ENCODE measurements around the gene EDDM13. TPM values are rescaled to one million over a fixed set of nuclear protein-coding genes. Genes with fewer than 3 reads are reported as not detected.
"Not testable (repeated sequence)": the region's sequence is repeated elsewhere in the genome, so short reads cannot be mapped to it uniquely, and the experiment has no call there.

The EDDM13 gene
- total RNA-seq, 2 experiments from 2014 or later = 1.1 to 2.2 TPM

DNA sequence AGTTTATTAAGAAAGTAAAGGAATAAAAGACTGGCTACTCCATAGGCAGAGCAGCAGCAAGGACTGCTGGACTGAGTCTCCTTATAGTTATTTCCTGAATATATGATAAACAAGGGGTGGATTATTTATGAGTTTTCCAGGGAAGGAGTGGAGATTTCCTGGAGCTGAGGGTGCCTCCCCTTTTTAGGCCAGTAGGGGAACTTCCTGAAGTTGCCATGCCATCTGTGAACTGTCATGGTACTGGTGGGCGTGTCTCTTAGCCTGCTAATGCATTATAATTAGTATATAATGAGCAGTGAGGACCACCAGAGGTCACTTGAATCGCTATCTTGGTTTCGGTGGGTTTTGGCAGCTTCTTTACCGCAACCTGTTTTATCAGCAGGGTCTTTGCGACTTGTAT, 28.6 kb downstream of the EDDM13 start:
- peaks cover 4% of the 10 kb centered on the region for H3K9me3 Mint-ChIP-seq
- no peak for DNase-seq
- peaks cover 22% of the 10 kb centered on the region for H3K4me1 Mint-ChIP-seq
- ChIA-PET CTCF (interaction anchor here (0.6 to 1.6 kb wide), 2 partner anchors 13 to 61 kb away, joined by 3 read pairs; partner anchors contain the start of gene ZSCAN5A), POLR2A (no interaction called here)
- peak overlapping the region; percentile 38 for H3K27ac Mint-ChIP-seq
- H3K4me3 Mint-ChIP-seq = no peak overlapping the region
- H3K27me3 Mint-ChIP-seq = no peaks in the 10 kb centered on the region
- H3K36me3 Mint-ChIP-seq (ENCODE audit: low read depth) = peaks cover 13% of the 10 kb centered on the region

DNA sequence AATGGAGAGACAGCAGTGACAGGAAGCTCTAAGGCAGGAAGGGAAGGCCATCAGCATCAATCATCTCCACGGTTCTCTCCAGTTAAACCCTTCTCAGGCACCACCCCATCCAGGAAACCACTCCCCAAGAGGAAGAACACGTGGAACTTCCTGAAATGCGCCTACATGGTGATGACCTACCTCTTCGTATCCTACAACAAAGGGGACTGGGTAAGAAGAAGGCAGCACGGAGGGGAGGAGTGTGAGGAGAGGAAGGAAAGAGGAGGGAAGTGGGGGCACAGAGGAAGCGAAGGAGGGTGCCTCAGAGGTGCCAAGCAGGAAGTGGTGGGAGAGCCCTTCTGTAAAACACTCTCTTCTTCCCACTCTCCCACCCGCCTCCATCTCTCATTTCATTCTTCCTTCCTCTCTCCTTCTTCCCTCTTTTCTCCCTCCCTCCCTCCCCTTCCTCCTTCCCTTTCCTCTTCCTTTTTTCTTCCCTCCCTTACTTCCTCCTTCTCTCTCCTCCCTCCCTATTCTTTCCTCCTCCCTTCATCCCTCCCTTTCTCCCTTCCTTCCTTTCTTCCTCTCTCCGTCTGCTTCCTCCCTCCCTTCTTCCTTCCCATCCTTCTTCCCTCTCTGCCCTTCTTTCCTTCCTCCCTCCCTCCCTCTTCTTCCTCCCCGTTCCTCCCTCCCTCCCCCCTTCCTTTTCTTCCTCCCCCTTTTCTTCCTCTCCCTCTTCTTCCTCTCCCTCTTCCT, 29.5 kb downstream of the EDDM13 start:
- H3K27me3 Mint-ChIP-seq = no peaks in the 10 kb centered on the region
- DNase-seq = no peak
- CTCF ChIA-PET = interaction anchor here (0.6 to 1.6 kb wide), 2 partner anchors 12 to 60 kb away, joined by 3 read pairs; partner anchors contain the start of gene ZSCAN5A
- H3K27ac Mint-ChIP-seq = peak overlapping the region; percentile 78
- H3K36me3 Mint-ChIP-seq (ENCODE audit: low read depth) = peaks cover 13% of the 10 kb centered on the region
- H3K4me3 Mint-ChIP-seq = no peak overlapping the region
- H3K9me3 Mint-ChIP-seq = peaks cover 4% of the 10 kb centered on the region
- POLR2A ChIA-PET = no interaction called here
- peaks cover 22% of the 10 kb centered on the region for H3K4me1 Mint-ChIP-seq

DNA sequence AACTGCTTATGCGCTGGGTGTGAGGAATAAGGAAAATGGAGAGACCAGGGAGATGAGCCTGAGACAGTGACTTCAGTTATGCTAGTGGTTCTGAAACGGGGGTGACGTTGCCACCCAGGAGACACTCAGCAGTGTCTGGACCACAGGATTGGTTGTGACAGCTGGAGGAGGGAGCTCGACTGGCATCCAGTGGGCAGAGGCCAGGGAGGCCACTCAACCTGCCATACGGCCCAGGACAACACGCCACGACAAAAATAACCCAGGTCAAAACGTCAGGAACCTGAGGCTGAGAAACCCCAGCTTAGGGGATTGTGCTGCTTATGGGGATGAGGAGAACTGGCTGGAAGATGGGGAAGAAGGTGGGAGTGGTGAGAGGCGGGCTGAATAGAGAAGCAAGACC, 31.7 kb downstream of the EDDM13 start:
- POLR2A ChIA-PET = no interaction called here
- Mint-ChIP-seq H3K9me3 (peaks cover 4% of the 10 kb centered on the region), H3K27ac (no peak overlapping the region), H3K27me3 (no peaks in the 10 kb centered on the region), H3K36me3 (ENCODE audit: low read depth) (peaks cover 16% of the 10 kb centered on the region), H3K4me1 (peaks cover 22% of the 10 kb centered on the region), H3K4me3 (no peak overlapping the region)
- CTCF ChIA-PET = no interaction called here
- DNase-seq = no peak

DNA sequence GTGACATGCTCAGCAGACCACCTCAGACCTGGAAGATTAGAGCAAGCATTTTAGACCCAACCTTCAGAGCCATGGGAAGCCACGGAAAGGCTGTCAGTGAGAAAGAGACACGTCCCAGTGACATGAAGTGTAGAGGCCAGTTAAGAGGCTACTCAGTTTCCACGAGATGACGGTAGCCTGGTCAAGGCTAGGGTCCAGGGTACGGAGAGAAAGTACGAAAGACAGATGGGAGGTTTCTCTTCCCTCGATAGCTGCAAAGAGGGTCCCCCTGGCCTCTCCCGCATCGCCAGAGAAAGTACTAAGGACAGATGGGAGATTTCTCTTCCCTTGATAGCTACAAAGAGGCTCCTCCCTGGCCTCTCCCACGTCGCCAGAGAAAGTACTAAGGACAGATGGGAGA, 33.5 kb downstream of the EDDM13 start:
- peaks cover 22% of the 10 kb centered on the region for H3K36me3 Mint-ChIP-seq (ENCODE audit: low read depth)
- H3K9me3 Mint-ChIP-seq = peaks cover 2% of the 10 kb centered on the region
- peaks cover 17% of the 10 kb centered on the region for H3K4me1 Mint-ChIP-seq
- no peak overlapping the region for H3K4me3 Mint-ChIP-seq
- POLR2A ChIA-PET = no interaction called here
- H3K27ac Mint-ChIP-seq = no peak overlapping the region
- DNase-seq = no peak
- H3K27me3 Mint-ChIP-seq = no peaks in the 10 kb centered on the region
- CTCF ChIA-PET = interaction anchor here (1.2 kb wide), 1 partner anchor 8 kb away, joined by 3 read pairs; the partner anchor contains the start of gene ZSCAN5A

DNA sequence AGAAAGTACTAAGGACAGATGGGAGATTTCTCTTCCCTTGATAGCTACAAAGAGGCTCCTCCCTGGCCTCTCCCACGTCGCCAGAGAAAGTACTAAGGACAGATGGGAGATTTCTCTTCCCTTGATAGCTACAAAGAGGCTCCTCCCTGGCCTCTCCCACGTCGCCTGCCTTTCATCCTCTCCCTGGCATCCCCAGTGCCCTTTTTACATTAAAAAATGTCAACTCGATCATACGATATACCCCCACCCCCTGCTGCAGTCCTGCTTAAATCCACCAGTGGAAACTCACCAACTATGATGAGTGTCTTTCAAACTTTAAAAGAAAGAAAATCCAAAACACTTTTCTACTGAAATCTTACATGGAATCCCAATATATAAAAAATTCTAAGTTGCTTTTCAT, 34.5 kb downstream of the EDDM13 start:
- peaks cover 24% of the 10 kb centered on the region for H3K36me3 Mint-ChIP-seq (ENCODE audit: low read depth)
- CTCF ChIA-PET, H3K9me3 Mint-ChIP-seq, DNase-seq, H3K27ac Mint-ChIP-seq, H3K4me3 Mint-ChIP-seq, H3K27me3 Mint-ChIP-seq, POLR2A ChIA-PET: not testable (repeated sequence)
- H3K4me1 Mint-ChIP-seq = peaks cover 14% of the 10 kb centered on the region

DNA sequence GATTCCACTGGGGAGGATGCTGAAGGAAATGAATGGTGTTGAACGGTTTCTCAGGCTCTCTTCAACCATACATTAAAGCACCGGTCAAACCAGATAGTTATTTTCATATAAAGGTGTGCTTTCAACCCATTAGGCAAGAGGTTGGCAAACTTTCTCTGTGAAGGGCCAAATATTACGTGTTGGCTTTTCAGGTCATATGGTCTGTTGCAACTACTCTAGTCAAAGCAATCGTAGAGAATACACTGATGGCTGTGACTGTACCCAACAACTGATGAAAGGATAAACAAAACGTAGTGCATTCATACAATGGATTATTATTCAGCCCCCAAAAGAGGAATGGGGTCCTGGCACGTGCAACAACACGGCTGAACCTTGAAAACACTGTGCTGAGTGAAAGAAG, 36.2 kb downstream of the EDDM13 start:
- H3K4me3 Mint-ChIP-seq = no peak overlapping the region
- ChIA-PET CTCF (no interaction called here), POLR2A (no interaction called here)
- H3K9me3 Mint-ChIP-seq = no peaks in the 10 kb centered on the region
- H3K36me3 Mint-ChIP-seq (ENCODE audit: low read depth) = peaks cover 31% of the 10 kb centered on the region
- no peak overlapping the region for H3K27ac Mint-ChIP-seq
- DNase-seq = no peak
- H3K27me3 Mint-ChIP-seq = no peaks in the 10 kb centered on the region
- H3K4me1 Mint-ChIP-seq = peaks cover 23% of the 10 kb centered on the region

DNA sequence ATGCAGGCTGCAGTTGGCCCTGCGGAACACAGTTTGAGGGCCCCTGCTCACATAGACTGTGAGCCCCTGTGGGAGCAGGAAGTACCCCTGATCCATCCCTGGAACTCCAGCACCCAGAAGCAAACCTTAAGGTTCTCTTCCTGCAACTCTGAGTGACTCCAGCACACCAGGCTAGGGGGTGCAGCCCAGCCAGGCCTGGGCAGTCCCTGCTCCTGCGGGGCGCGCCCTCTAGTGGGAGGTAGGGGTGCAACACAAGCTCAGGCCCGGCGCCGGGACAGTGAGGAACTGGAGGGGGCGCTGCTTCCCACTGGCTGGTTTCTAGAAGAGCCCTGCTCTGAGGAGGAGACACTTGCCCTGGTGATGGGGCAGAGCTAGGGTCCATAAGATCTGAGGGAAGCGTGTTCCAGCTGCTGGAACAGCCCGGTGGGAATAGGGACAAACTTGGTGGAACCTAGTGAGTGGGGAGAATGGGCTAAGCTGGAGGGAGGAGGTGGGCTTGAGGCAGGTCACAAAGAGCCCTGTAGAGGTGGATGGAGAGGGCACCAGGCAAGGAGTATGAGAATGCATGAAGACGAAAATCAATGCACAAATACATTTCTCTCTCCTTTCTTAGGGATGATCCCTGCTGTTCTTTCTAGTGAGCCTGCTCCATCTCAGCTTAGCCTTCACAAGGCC, 37.1 kb downstream of the EDDM13 start:
- POLR2A ChIA-PET = no interaction called here
- no peak overlapping the region for H3K27ac Mint-ChIP-seq
- CTCF ChIA-PET = interaction anchor here (0.6 to 1.5 kb wide), 6 partner anchors 10 to 1843 kb away, joined by 3 to 11 read pairs (median 4); no protein-coding TSS in a partner anchor
- H3K4me1 Mint-ChIP-seq = peaks cover 28% of the 10 kb centered on the region
- no peaks in the 10 kb centered on the region for H3K9me3 Mint-ChIP-seq
- no peaks in the 10 kb centered on the region for H3K27me3 Mint-ChIP-seq
- H3K4me3 Mint-ChIP-seq = no peak overlapping the region
- peaks cover 31% of the 10 kb centered on the region for H3K36me3 Mint-ChIP-seq (ENCODE audit: low read depth)
- peak; percentile 59 for DNase-seq

DNA sequence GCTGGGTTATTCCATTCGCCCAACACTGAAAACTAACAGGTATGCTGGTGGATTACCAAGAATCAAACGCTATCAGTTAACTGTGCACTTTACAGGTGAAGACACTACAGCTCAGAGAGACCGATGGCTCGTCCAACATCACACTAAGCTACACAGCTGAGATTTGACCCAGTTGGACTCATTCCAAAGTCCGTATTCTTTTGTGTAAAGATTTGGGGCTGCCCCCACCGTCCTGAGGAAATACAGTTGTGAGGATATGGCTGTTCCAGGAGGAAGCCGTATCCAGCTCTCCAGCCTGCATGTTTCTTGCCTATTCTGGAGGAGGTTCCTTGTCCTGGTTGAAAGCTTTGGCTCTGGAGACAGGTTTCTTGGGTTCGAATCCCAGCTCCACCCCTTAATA, 37.9 kb downstream of the EDDM13 start:
- DNase-seq = no peak
- peaks cover 28% of the 10 kb centered on the region for H3K4me1 Mint-ChIP-seq
- ChIA-PET CTCF (interaction anchor here (0.6 to 1.5 kb wide), 5 partner anchors 10 to 1842 kb away, joined by 3 to 4 read pairs (median 4); no protein-coding TSS in a partner anchor), POLR2A (no interaction called here)
- H3K4me3 Mint-ChIP-seq = no peak overlapping the region
- H3K9me3 Mint-ChIP-seq = no peaks in the 10 kb centered on the region
- H3K27me3 Mint-ChIP-seq = no peaks in the 10 kb centered on the region
- no peak overlapping the region for H3K27ac Mint-ChIP-seq
- H3K36me3 Mint-ChIP-seq (ENCODE audit: low read depth) = peaks cover 26% of the 10 kb centered on the region

DNA sequence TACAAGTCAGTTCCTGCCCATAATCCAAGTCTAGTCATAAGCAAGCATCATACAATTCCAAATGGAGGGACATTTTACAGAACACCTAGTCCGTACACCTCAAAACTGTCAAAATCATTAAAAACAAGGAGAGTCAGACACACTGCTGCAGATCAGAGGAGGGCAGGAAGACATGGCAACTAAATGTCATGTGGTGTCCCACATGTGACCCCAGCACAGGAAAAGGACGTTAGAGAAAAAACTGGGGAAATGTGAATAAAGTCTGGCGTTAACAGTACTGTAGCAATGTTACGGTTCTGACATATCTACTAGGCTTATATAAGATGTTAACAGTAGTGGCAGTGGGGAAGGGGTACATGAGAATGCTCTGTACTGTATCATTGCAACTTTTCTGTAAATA, 39.8 kb downstream of the EDDM13 start:
- no peak for DNase-seq
- POLR2A ChIA-PET = no interaction called here
- no peaks in the 10 kb centered on the region for H3K27me3 Mint-ChIP-seq
- CTCF ChIA-PET = interaction anchor here (0.5 kb wide), 1 partner anchor 34 kb away, joined by 3 read pairs; no protein-coding TSS in a partner anchor
- H3K4me3 Mint-ChIP-seq = no peak overlapping the region
- H3K36me3 Mint-ChIP-seq (ENCODE audit: low read depth) = peaks cover 25% of the 10 kb centered on the region
- no peaks in the 10 kb centered on the region for H3K9me3 Mint-ChIP-seq
- H3K27ac Mint-ChIP-seq = peak overlapping the region; percentile 63
- peaks cover 35% of the 10 kb centered on the region for H3K4me1 Mint-ChIP-seq

DNA sequence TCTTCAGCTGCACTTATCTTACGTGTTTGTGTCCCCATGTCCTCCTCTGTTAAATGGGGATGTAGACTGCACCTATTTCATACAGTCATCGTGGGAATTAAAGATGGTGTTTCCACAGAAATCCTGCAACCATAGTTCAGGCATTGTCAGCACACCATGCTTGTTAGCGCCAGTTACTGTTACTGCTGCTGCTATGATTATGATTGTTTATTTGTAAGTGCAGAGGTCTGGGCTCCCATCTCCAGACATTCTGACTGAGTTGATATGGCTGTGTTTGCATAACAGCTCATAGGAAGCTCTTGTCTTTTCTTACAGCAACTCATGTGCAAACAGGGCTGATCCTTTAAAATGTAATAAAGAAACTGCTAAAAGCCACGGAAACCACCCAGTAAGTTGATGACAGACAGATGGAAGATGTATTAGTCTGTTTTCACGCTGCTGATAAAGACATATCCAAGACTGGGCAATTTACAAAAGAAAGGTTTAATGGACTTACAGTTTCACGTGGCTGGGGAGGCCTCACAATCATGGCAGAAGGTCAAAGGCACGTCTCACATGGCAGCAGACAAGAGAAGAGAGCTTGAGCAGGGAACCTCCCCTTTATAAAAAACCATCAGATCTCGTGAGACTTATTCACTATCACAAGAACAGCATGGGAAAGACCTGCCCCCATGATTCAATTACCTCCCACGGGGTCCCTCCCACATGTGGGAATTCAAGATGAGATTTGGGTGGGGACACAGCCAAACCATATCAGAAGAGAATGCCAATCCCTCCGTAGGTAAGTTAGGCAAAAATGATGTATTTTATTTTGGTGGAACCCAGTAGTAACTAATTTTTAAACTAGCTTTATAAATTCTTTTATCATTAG, 40.5 kb downstream of the EDDM13 start:
- ChIA-PET POLR2A (no interaction called here), CTCF (interaction anchor here (0.5 to 1.1 kb wide), 3 partner anchors 10 to 33 kb away, joined by 3 read pairs; no protein-coding TSS in a partner anchor)
- H3K27ac Mint-ChIP-seq = peak overlapping the region; percentile 96
- no peak for DNase-seq
- peaks cover 25% of the 10 kb centered on the region for H3K36me3 Mint-ChIP-seq (ENCODE audit: low read depth)
- peak overlapping the region; percentile 82 for H3K4me3 Mint-ChIP-seq
- H3K9me3 Mint-ChIP-seq = no peaks in the 10 kb centered on the region
- H3K4me1 Mint-ChIP-seq = peaks cover 35% of the 10 kb centered on the region
- no peaks in the 10 kb centered on the region for H3K27me3 Mint-ChIP-seq

DNA sequence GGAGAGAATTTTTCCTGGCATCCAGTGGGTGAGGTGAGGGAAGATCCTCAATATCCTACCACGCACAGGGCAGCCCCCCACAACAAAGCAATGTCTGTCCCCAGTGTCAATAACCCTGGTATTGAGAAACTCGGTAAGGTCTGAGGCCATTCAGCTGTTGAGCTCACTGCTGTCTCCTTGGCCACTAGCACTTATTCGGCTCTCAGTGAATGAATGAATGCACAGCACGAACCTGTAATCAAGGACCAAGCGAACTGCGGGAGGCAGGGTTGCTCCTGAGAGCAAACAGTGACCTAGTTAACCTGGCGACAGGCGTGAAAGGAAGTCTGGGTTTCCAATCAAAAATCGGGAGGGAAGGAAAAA, 41.5 kb downstream of the EDDM13 start:
- H3K4me1 Mint-ChIP-seq = peaks cover 35% of the 10 kb centered on the region
- peaks cover 22% of the 10 kb centered on the region for H3K36me3 Mint-ChIP-seq (ENCODE audit: low read depth)
- POLR2A ChIA-PET = interaction anchor here (0.7 kb wide), 1 partner anchor 172 kb away, joined by 3 read pairs; no protein-coding TSS in a partner anchor
- no peaks in the 10 kb centered on the region for H3K27me3 Mint-ChIP-seq
- CTCF ChIA-PET = interaction anchor here (0.8 to 1.6 kb wide), 5 partner anchors 8 to 233 kb away, joined by 3 to 4 read pairs (median 3); no protein-coding TSS in a partner anchor
- H3K9me3 Mint-ChIP-seq = no peaks in the 10 kb centered on the region
- peak overlapping the region; percentile 96 for H3K27ac Mint-ChIP-seq
- no peak for DNase-seq
- peak overlapping the region; percentile 82 for H3K4me3 Mint-ChIP-seq

DNA sequence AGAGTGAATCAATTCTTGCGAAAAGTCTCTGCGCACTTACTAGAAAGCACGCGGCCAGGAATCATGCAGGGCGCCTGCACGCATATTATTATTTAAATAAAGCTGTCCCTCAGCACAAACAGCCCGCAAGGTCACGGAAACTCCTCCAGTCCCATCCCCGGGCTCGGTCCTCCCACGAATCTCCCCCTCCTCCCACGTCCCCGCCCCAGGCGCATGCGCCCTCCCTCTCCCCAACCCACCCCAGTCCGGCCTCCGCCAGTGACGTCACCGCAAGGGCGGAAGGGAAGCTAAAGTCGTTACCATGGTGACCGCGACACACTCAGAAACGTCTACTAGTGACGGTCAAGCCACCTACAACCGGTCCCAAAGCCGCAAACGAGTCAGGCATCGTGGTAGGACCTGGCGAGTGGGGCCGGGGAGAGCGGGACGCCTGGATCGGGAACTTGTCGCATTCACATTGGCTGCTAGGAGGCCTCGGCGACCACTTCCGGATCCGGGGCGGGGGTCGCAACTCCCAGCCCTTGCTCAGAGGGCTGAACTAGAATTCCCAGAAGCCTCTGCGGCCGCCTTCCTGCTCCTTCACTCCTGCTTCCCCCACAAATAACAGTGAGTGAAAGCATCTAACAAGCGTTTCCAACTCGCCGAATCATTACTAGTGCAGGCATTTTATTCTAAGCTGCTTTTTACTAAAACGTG, 42.0 kb downstream of the EDDM13 start, which contains the start of gene ZSCAN5A:
TSS of gene ZSCAN5A (minus strand) at position 459 of the 696 bp plus-strand sequence. CDS start 89,793 bp downstream, outside the sequence.
- Mint-ChIP-seq H3K4me3 (peak within 1 kb of the TSS; percentile 82), H3K4me1 (peaks cover 35% of the 10 kb centered on the region), H3K27ac (peak within 1 kb of the TSS; percentile 96), H3K36me3 (ENCODE audit: low read depth) (peaks cover 22% of the 10 kb centered on the region), H3K9me3 (no peaks in the 10 kb centered on the region), H3K27me3 (no peaks in the 10 kb centered on the region)
- CTCF ChIA-PET = interaction anchor here (0.8 to 1.6 kb wide), 4 partner anchors 9 to 233 kb away, joined by 3 to 4 read pairs (median 3); no protein-coding TSS in a partner anchor
- POLR2A ChIA-PET = no interaction called here
- peak; percentile 97 for DNase-seq

Data from activated CD4-positive, alpha-beta T cell treated with anti-CD3 and anti-CD28 coated beads, Interleukin-2, amount 10 ng/mL, durations not matched to agents 7 days and 5 days (primary cell).